Sigmoid colon (tissue), 7 donors: ENCODE results near the gene RNF8. TPM values are rescaled to one million over a fixed set of nuclear protein-coding genes. Genes with fewer than 3 reads are reported as not detected.

Experiments used
- DNase-seq: peaks from one replicate; pipeline ENCODE4 v3.0.0-alpha.2; 2019
- H3K27ac ChIP-seq, 4 donors: fragments of 200-600 bp; sonication (generic); one replicate each; pipeline ENCODE4 v1.5.1; 2016 to 2019; ENCODE audit warnings: mild to moderate bottlenecking in 1 of 4
- H3K27me3 ChIP-seq, 3 donors: fragments of 200-600 bp; sonication (generic); one replicate each; pipeline ENCODE4 v1.5.1; 2019; ENCODE audit warnings: mild to moderate bottlenecking in 1 of 3
- H3K36me3 ChIP-seq, 4 donors: fragments of 200-600 bp; sonication (generic); one replicate each; pipeline ENCODE4 v1.5.1; 2016 to 2019
- H3K4me1 ChIP-seq, 4 donors: fragments of 200-600 bp; sonication (generic); one replicate each; pipeline ENCODE4 v1.5.1; 2017 to 2019
- H3K4me3 ChIP-seq, 4 donors: fragments of 200-600 bp; sonication (generic); one replicate each; pipeline ENCODE4 v1.5.1; 2017 to 2019; ENCODE audit warnings: mild to moderate bottlenecking in 2 of 4, moderate library complexity in 1 of 4
- H3K9me3 ChIP-seq, 4 donors: fragments of 200-600 bp in 3 of 4; sonication (generic) in 3 of 4; one replicate each; pipeline versions ENCODE4 v1.5.1 to v1.6.1; 2013 to 2019
- CTCF ChIP-seq, 4 experiments: fragments of 450-650 bp in 3 of 4; fragments of 200-600 bp in 1 of 4; IDR thresholded peaks; one replicate each; pipeline ENCODE4 v1.5.1; 2016 to 2019; ENCODE audit warnings: antibody characterized with exemption in 4 of 4, mild to moderate bottlenecking in 3 of 4, moderate library complexity in 2 of 4
- EP300 ChIP-seq, 4 donors: sonication (generic); formaldehyde crosslinking; IDR thresholded peaks; one replicate each; pipeline ENCODE4 v1.6.1; 2017; ENCODE audit warnings: antibody characterized with exemption in 4 of 4
- POLR2A ChIP-seq, 2 donors: fragments of 450-650 bp; IDR thresholded peaks; one replicate each; pipeline ENCODE4 v1.6.1; 2016; ENCODE audit warnings: antibody characterized with exemption in 2 of 2, mild to moderate bottlenecking in 2 of 2, moderate library complexity in 2 of 2
- POLR2AphosphoS5 ChIP-seq, 4 donors: sonication (generic); formaldehyde crosslinking; IDR thresholded peaks; one replicate each; pipeline ENCODE4 v1.6.1; 2017; ENCODE audit warnings: antibody characterized with exemption in 4 of 4
- WGBS, 2 donors: extraction: QIAGEN DNeasy Blood & Tissue Kit; methylation state at CpG; one replicate each; pipeline ENCODE4 v1.1.7; 2013; 5-methylcytosine and 5-hydroxymethylcytosine counted together
- intact Hi-C: fragments of 100-400 bp; cut with DNase I; formaldehyde crosslinking; loops from one replicate; pipeline ENCODE4 v1.15.1; 2023
- polyA plus RNA-seq, 3 donors: library from polyadenylated mRNA; stranded (reverse); fragments of 200-250 nt; gene quantifications; one replicate each; pipeline ENCODE4 v1.2.3, GENCODE V29; 2013
- total RNA-seq, 4 donors: library from RNA; depleted of rRNA; stranded (reverse); fragments of >200 nt; gene quantifications; one replicate each; pipeline ENCODE4 v1.1.0, GENCODE V29; 2016
- donor health status: healthy with polysubstance abuse.
- donor health status: Bipolar disorder and iron deficiency.
- donor health status: healthy.

The RNF8 gene
- total and polyA plus RNA-seq, 7 donors, result 8.8 to 18.5 (median 11.6) TPM

- no peaks in the 10 kb centered on the region for H3K9me3 ChIP-seq
- TF ChIP-seq EP300 (IDR thresholded peaks at IDR 0.05) (no peak), POLR2A (IDR thresholded peaks at IDR 0.05) (no peak), CTCF (IDR thresholded peaks at IDR 0.05) (no peak), POLR2AphosphoS5 (IDR thresholded peaks at IDR 0.05) (no peak)
- H3K27me3 ChIP-seq, result no peaks in the 10 kb centered on the region
- intact Hi-C loops, result no loop called here
- H3K4me1 ChIP-seq, result peaks cover 0 to 22% (median 18%) of the 10 kb centered on the region in 4 donors
- H3K27ac ChIP-seq, result no peak overlapping the region
- H3K4me3 ChIP-seq, result no peak overlapping the region
- WGBS, 2 donors, result 90 to 95% methylated on average over 13 of the region's 13 CpGs
- no peak for DNase-seq
- H3K36me3 ChIP-seq, result peaks cover 10 to 58% (median 20%) of the 10 kb centered on the region in 4 donors
Observed at GRCh38 chr6:37313723-37314486, 39.9 kb upstream of the RNF8 start.

- 50 to 56% methylated on average over 6 of the region's 6 CpGs for WGBS, 2 donors
- Histone ChIP-seq H3K27me3 (no peaks in the 10 kb centered on the region), H3K36me3 (peaks cover 10 to 65% (median 24%) of the 10 kb centered on the region in 4 donors), H3K27ac (no peak overlapping the region), H3K9me3 (no peaks in the 10 kb centered on the region), H3K4me3 (no peak overlapping the region), H3K4me1 (peaks cover 0 to 17% (median 14%) of the 10 kb centered on the region in 4 donors)
- TF ChIP-seq CTCF (IDR thresholded peaks at IDR 0.05), result no peak
- no peak for TF ChIP-seq POLR2AphosphoS5 (IDR thresholded peaks at IDR 0.05)
- TF ChIP-seq POLR2A (IDR thresholded peaks at IDR 0.05), result no peak
- TF ChIP-seq EP300 (IDR thresholded peaks at IDR 0.05), result no peak
- no peak for DNase-seq
- intact Hi-C loops, result no loop called here
Observed at GRCh38 chr6:37314487-37315156, 39.2 kb upstream of the RNF8 start.

GRCh38 chr6:37315157-37315515 lies 38.6 kb upstream of the RNF8 start:
- DNase-seq, result no peak
- Histone ChIP-seq H3K4me1 (peaks cover 0 to 17% (median 14%) of the 10 kb centered on the region in 4 donors), H3K4me3 (no peak overlapping the region), H3K27me3 (no peaks in the 10 kb centered on the region), H3K36me3 (peaks cover 10 to 70% (median 26%) of the 10 kb centered on the region in 4 donors), H3K9me3 (no peaks in the 10 kb centered on the region), H3K27ac (no peak overlapping the region)
- intact Hi-C loops, result no loop called here
- 85 to 87% methylated on average over 7 of the region's 7 CpGs for WGBS, 2 donors
- no peak for TF ChIP-seq CTCF (IDR thresholded peaks at IDR 0.05)
- no peak for TF ChIP-seq EP300 (IDR thresholded peaks at IDR 0.05)
- TF ChIP-seq POLR2AphosphoS5 (IDR thresholded peaks at IDR 0.05), result no peak
- TF ChIP-seq POLR2A (IDR thresholded peaks at IDR 0.05), result no peak

GRCh38 chr6:37316071-37316470 lies 37.7 kb upstream of the RNF8 start:
- no peak for TF ChIP-seq POLR2AphosphoS5 (IDR thresholded peaks at IDR 0.05)
- no peak for TF ChIP-seq CTCF (IDR thresholded peaks at IDR 0.05)
- no peak for TF ChIP-seq EP300 (IDR thresholded peaks at IDR 0.05)
- no peak for TF ChIP-seq POLR2A (IDR thresholded peaks at IDR 0.05)
- H3K36me3 ChIP-seq, result peaks cover 10 to 78% (median 28%) of the 10 kb centered on the region in 4 donors

More at GRCh38 chr6:37316071-37316470, 37.7 kb upstream of the RNF8 start:
- 94 to 97% methylated on average over 7 of the region's 7 CpGs for WGBS, 2 donors
- no peaks in the 10 kb centered on the region for H3K27me3 ChIP-seq
- no peak for DNase-seq
- peaks cover 0 to 17% (median 14%) of the 10 kb centered on the region in 4 donors for H3K4me1 ChIP-seq
- no peak overlapping the region for H3K27ac ChIP-seq
- intact Hi-C loops, result no loop called here
- H3K9me3 ChIP-seq, result no peaks in the 10 kb centered on the region
- no peak overlapping the region for H3K4me3 ChIP-seq
